HFFc6 (cell line): ENCODE measurements around the gene NOP58. TPM values are rescaled to one million over a fixed set of nuclear protein-coding genes. Genes with fewer than 3 reads are reported as not detected.
A peak's percentile ranks its signal among the peaks of the same experiment; 100 is the strongest.
"Not testable (repeated sequence)": the region's sequence is repeated elsewhere in the genome, so short reads cannot be mapped to it uniquely, and the experiment has no call there.

Experiments
- DNase-seq: peaks from one replicate; pipeline ENCODE4 v3.0.0-alpha.2; 2018
- H3K27ac Mint-ChIP-seq: 2 replicates; pipeline ENCODE4 v1.8.0; 2020; ENCODE audit warnings: mild to moderate bottlenecking, mixed read lengths
- H3K27me3 Mint-ChIP-seq: 2 replicates; pipeline ENCODE4 v1.8.0; 2021; ENCODE audit warnings: mild to moderate bottlenecking, moderate library complexity, mixed read lengths; ENCODE audit not compliant: insufficient read depth
- H3K36me3 Mint-ChIP-seq: 2 replicates; pipeline ENCODE4 v1.8.0; 2021; ENCODE audit warnings: low read depth, mixed read lengths
- H3K4me1 Mint-ChIP-seq: 2 replicates; pipeline ENCODE4 v1.8.0; 2020; ENCODE audit warnings: low read depth, mixed read lengths
- H3K4me3 Mint-ChIP-seq: 2 replicates; pipeline ENCODE4 v1.8.0; 2020; ENCODE audit warnings: mild to moderate bottlenecking, moderate library complexity, mixed read lengths
- H3K9me3 Mint-ChIP-seq: 2 replicates; pipeline ENCODE4 v1.8.0; 2020; ENCODE audit warnings: mild to moderate bottlenecking, mixed read lengths
- CTCF ChIP-seq: fragments of 200-600 bp; sonication (generic); IDR thresholded peaks from 2 replicates; pipeline ENCODE4 v1.5.0; 2021; ENCODE audit warnings: antibody characterized with exemption, mild to moderate bottlenecking
- total RNA-seq, 6 experiments: library from RNA; stranded (reverse); fragmentation: NEBNext Ultra II Directional; extraction: Animal tissue kit (Norgen Biotek cat#: 25700); gene quantifications; 2 replicates in 1 of 6; 3 replicates in 5 of 6; pipeline ENCODE4 v1.2.3, GENCODE V29; 2021

NOP58 gene
- total RNA-seq, 6 experiments from 2014 or later, result 50.2 to 61.9 (median 57.0) TPM

DNA sequence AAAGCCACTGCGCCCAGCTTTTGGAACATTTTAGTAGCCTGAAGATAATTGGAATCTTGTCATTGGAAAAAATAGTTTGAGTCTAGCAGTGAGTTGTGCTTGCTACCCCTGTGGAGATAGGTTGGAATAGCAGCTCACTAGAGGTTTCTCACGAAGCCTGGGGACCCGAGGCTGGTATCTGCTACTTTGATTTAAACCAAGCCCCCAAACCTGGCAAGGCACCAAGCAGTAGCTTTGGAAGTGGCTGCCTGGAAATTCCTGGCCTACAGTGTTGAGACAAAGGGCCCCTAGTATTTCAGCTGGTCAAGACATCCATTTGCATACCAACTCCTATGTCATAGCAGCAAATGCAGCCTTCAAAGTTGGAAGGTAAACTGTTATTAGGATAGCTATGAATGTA is 42.1 kb downstream of the NOP58 start:
- H3K27ac Mint-ChIP-seq, result no peak overlapping the region
- peaks cover 31% of the 10 kb centered on the region for H3K36me3 Mint-ChIP-seq
- H3K27me3 Mint-ChIP-seq, result peaks cover under 1% of the 10 kb centered on the region; the same call in 1 of the 2 replicates
- no peaks in the 10 kb centered on the region for H3K4me1 Mint-ChIP-seq
- TF ChIP-seq CTCF, result peak; percentile 16; the same call in 1 of the 2 replicates
- no peaks in the 10 kb centered on the region for H3K9me3 Mint-ChIP-seq
- H3K4me3 Mint-ChIP-seq, result no peak overlapping the region
- no peak for DNase-seq

GRCh38 chr2:202311823-202312388 is 46.3 kb downstream of the NOP58 start:
- Mint-ChIP-seq H3K4me1 (peaks cover 2% of the 10 kb centered on the region), H3K36me3 (peaks cover 7% of the 10 kb centered on the region; the same call in 1 of the 2 replicates), H3K27ac (no peak overlapping the region), H3K9me3 (no peaks in the 10 kb centered on the region), H3K4me3 (no peak overlapping the region), H3K27me3 (peaks cover 5% of the 10 kb centered on the region)
- DNase-seq, result no peak
- TF ChIP-seq CTCF, result no peak

GRCh38 chr2:202314116-202314515 is 48.6 kb downstream of the NOP58 start:
- peaks cover 16% of the 10 kb centered on the region for H3K4me1 Mint-ChIP-seq
- H3K27me3 Mint-ChIP-seq, result peaks cover 5% of the 10 kb centered on the region
- H3K36me3 Mint-ChIP-seq, result peaks cover under 1% of the 10 kb centered on the region; the same call in 1 of the 2 replicates
- no peak overlapping the region for H3K27ac Mint-ChIP-seq
- no peaks in the 10 kb centered on the region for H3K9me3 Mint-ChIP-seq
- no peak for TF ChIP-seq CTCF
- DNase-seq, result no peak
- H3K4me3 Mint-ChIP-seq, result no peak overlapping the region

DNA sequence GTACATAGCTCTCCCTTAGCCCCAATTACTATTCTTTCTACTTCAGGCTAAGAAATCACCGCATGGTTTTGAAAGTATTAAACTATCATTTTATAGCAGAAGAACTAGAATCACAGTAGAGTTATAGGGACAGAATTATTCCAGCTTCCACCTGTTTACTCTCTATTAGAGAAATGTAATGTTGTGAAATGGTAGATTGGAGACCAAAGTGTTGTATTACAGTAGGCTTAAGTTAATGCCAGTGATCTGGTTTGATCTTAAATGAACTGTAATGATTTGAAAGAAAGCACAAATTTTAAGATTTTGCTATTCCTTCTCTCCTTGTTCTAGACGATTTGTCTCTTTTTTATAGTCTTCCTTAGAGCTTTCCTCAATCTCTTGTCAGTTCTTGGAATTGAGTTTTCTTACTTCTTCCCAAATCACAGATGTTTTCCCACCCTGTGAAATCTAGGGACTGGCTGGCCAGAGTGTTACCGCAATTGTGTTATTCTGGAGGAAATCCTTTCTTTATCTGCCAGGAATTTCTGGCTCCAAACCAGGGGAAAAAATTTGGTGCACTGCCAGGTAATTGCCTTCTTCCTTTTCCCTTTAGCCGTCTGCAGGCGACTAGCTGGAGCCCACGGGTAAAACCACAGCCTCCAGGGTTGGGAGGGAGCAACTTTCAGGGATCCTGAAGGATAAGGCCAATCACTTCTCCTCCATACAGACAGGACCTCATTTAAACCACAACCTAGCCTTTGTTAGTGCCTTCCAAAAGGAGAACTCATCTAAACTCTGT is 51.7 kb downstream of the NOP58 start:
- peak; percentile 74 for DNase-seq
- Mint-ChIP-seq H3K36me3 (peaks cover 8% of the 10 kb centered on the region), H3K27me3 (peaks cover 5% of the 10 kb centered on the region), H3K27ac (peak overlapping the region; percentile 39), H3K9me3 (no peaks in the 10 kb centered on the region), H3K4me1 (peaks cover 16% of the 10 kb centered on the region), H3K4me3 (peak overlapping the region; percentile 13)
- TF ChIP-seq CTCF, result no peak

DNA sequence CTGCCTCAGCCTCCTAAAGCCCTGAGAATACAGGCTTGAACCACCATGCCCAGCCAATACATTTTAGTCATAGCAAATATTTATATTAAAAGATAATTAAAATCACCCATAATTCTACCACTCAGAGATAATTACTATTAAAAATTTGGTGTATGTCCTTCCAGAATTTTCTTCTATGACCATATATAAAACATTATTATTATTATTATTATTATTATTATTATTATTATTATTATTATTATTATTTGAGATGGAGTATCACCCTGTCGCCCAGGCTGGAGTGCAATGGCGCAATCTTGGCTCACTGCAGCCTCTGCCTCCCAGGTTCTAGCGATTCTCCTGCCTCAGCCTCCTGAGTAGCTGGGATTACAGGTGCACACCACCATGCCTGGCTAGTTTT is 54.8 kb downstream of the NOP58 start:
- peaks cover 16% of the 10 kb centered on the region for H3K36me3 Mint-ChIP-seq
- H3K4me1 Mint-ChIP-seq, result peaks cover 24% of the 10 kb centered on the region
- H3K27me3 Mint-ChIP-seq, H3K9me3 Mint-ChIP-seq, DNase-seq, H3K27ac Mint-ChIP-seq, H3K4me3 Mint-ChIP-seq: not testable (repeated sequence)

GRCh38 chr2:202322435-202322834 is 56.9 kb downstream of the NOP58 start:
- TF ChIP-seq CTCF, result no peak
- Mint-ChIP-seq H3K4me3 (no peak overlapping the region), H3K27ac (no peak overlapping the region), H3K27me3 (no peaks in the 10 kb centered on the region; the same call in none of the 2 replicates), H3K4me1 (peaks cover 21% of the 10 kb centered on the region), H3K9me3 (no peaks in the 10 kb centered on the region), H3K36me3 (peaks cover 24% of the 10 kb centered on the region)
- no peak for DNase-seq
